Measurements from ENCODE around the gene CNOT4.

The CNOT4 gene

GRCh38 chr7:135317676-135318325, 192.1 kb downstream of the CNOT4 start:
- DNase-seq, result no peak

- no peak for DNase-seq
Measured at GRCh38 chr7:135316648-135317313, 193.1 kb downstream of the CNOT4 start.

DNA sequence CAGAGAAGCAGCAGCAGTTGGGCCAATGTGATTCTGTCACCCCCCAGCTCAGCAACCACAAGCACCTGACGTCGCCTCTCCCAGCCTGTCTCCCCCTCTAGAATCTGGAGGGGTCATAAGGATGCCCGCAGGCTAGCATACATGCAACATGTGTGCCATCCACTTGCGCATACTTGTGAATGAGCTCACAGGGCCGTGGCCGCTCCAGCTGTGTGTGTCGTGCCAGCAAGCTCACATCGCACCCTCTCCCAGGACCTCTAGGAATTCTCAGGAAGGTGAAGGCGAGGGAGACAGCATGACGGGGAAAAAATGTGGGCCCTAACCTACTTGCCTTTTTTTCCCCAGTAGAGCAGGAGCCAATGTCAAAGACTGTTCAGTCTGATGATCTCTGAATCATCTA, 195.9 kb downstream of the CNOT4 start:
- no peak for DNase-seq
